ENCODE measurements around the gene PDE3A. TPM values are rescaled to one million over a fixed set of nuclear protein-coding genes. Genes with fewer than 3 reads are reported as not detected.

The PDE3A gene
- total RNA-seq, 1 experiment from 2014 or later: 0.36 TPM

DNA sequence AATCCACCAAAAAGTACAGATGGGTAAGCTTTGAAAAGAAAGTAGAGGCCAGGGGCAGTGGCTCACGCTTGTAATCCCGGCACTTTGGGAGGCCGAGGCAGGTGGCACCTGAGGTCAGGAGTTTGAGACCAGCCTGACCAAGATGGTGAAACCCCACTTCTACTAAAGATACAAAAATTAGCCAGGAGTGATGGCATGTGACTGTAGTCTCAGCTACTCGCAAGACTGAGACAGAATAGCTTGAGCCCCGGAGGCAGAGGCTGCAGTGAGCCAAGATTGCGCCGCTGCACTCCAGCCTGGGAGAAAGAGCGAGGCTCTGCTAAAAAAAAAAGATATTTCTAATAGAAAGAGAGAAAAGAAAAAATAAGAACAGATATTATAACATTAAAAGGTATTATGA, 192.6 kb downstream of the PDE3A start:
- no peaks in the 10 kb centered on the region for H3K27me3 Mint-ChIP-seq (ENCODE audit: insufficient read depth, unreplicated experiment)
- H3K9me3 ChIP-seq: no peaks in the 10 kb centered on the region
- intact Hi-C loops (cut with micrococcal nuclease; ENCODE audit: unreplicated experiment): no loop called here
- no peaks in the 10 kb centered on the region for H3K36me3 Mint-ChIP-seq (ENCODE audit: insufficient read depth, unreplicated experiment)
- DNase-seq: no peak
- no peaks in the 10 kb centered on the region for H3K4me1 ChIP-seq
- BruUV-seq (replicated peaks): no TSS peak
- no peak overlapping the region for H3K4me3 ChIP-seq (ENCODE audit: low read depth, low read length)
- no peaks in the 10 kb centered on the region for H3K27me3 ChIP-seq (replicated peaks; ENCODE audit: control insufficient read depth, insufficient read depth, low read length)
- POLR2A ChIA-PET: no interaction called here
- H3K27ac Mint-ChIP-seq (ENCODE audit: unreplicated experiment): no peak overlapping the region
- no peak overlapping the region for H3K4me3 Mint-ChIP-seq (ENCODE audit: unreplicated experiment)
- no peaks in the 10 kb centered on the region for H3K36me3 ChIP-seq (ENCODE audit: control insufficient read depth, insufficient read depth, low read length)
- H3K9me3 Mint-ChIP-seq (ENCODE audit: unreplicated experiment): no peaks in the 10 kb centered on the region
- CTCF ChIA-PET: no interaction called here
- TF ChIP-seq, protein P1, sequence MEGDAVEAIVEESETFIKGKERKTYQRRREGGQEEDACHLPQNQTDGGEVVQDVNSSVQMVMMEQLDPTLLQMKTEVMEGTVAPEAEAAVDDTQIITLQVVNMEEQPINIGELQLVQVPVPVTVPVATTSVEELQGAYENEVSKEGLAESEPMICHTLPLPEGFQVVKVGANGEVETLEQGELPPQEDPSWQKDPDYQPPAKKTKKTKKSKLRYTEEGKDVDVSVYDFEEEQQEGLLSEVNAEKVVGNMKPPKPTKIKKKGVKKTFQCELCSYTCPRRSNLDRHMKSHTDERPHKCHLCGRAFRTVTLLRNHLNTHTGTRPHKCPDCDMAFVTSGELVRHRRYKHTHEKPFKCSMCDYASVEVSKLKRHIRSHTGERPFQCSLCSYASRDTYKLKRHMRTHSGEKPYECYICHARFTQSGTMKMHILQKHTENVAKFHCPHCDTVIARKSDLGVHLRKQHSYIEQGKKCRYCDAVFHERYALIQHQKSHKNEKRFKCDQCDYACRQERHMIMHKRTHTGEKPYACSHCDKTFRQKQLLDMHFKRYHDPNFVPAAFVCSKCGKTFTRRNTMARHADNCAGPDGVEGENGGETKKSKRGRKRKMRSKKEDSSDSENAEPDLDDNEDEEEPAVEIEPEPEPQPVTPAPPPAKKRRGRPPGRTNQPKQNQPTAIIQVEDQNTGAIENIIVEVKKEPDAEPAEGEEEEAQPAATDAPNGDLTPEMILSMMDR (IDR thresholded peaks at IDR 0.05; ENCODE audit: insufficient read depth in 1 of 2, low read depth in 1 of 2, low read length in 1 of 2, severe bottlenecking in 1 of 2, unreplicated experiment in 1 of 2): no peak
- H3K4me1 Mint-ChIP-seq (ENCODE audit: low read depth, unreplicated experiment): no peaks in the 10 kb centered on the region

DNA sequence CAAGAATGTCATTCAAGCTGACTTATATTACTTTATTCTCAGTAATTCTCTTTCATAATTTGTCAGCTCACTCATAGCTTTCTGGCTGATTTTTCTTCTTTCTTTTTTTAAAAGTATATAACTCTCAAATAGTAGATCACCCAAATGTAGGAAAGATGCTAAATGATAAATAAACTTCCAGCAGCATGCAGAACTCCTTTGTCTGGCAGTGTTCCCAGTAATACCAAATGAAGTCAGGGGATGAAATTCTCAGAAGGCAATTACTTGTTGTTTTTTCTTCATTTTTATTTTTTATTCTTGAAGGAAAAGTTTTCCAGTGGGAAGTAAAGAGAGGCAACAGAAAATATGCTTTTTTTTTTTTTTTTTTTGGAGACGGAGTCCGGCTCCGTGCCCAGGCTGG, 193.5 kb downstream of the PDE3A start:
- Mint-ChIP-seq H3K9me3 (ENCODE audit: unreplicated experiment) (no peaks in the 10 kb centered on the region), H3K4me3 (ENCODE audit: unreplicated experiment) (no peak overlapping the region), H3K27me3 (ENCODE audit: insufficient read depth, unreplicated experiment) (no peaks in the 10 kb centered on the region), H3K27ac (ENCODE audit: unreplicated experiment) (no peak overlapping the region), H3K4me1 (ENCODE audit: low read depth, unreplicated experiment) (no peaks in the 10 kb centered on the region), H3K36me3 (ENCODE audit: insufficient read depth, unreplicated experiment) (no peaks in the 10 kb centered on the region)
- H3K4me1 ChIP-seq: no peaks in the 10 kb centered on the region
- no peaks in the 10 kb centered on the region for H3K27me3 ChIP-seq (replicated peaks; ENCODE audit: control insufficient read depth, insufficient read depth, low read length)
- H3K36me3 ChIP-seq (ENCODE audit: control insufficient read depth, insufficient read depth, low read length): no peaks in the 10 kb centered on the region
- ChIA-PET POLR2A (no interaction called here), CTCF (no interaction called here)
- TF ChIP-seq, protein P1 (IDR thresholded peaks at IDR 0.05; ENCODE audit: insufficient read depth in 1 of 2, low read depth in 1 of 2, low read length in 1 of 2, severe bottlenecking in 1 of 2, unreplicated experiment in 1 of 2): no peak
- no TSS peak for BruUV-seq (replicated peaks)
- DNase-seq: no peak
- intact Hi-C loops (cut with micrococcal nuclease; ENCODE audit: unreplicated experiment): no loop called here
- H3K4me3 ChIP-seq (ENCODE audit: low read depth, low read length): no peak overlapping the region
- H3K9me3 ChIP-seq: no peaks in the 10 kb centered on the region

DNA sequence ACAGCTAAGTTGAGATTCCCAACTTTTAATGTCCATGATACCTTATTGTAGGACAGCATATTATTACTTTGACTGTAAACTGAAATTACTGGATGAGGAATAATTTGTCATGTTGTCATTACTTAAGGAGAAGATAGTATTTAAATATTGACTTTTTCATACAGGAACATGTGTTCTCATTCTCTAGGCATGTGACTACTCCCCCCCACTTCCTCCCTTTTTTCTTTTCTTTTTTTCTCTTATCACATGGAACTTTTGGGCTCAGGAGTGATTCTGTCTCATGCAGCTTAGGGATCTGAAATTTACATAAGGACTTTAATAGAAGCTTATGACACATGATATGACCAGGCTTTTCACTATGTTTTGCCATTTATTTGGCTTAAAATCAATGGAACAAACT, 199.1 kb downstream of the PDE3A start:
- H3K9me3 ChIP-seq: no peaks in the 10 kb centered on the region
- intact Hi-C loops (cut with micrococcal nuclease; ENCODE audit: unreplicated experiment): no loop called here
- TF ChIP-seq, protein P1 (IDR thresholded peaks at IDR 0.05; ENCODE audit: insufficient read depth in 1 of 2, low read depth in 1 of 2, low read length in 1 of 2, severe bottlenecking in 1 of 2, unreplicated experiment in 1 of 2): no peak
- no TSS peak for BruUV-seq (replicated peaks)
- no peaks in the 10 kb centered on the region for H3K27me3 Mint-ChIP-seq (ENCODE audit: insufficient read depth, unreplicated experiment)
- no peaks in the 10 kb centered on the region for H3K4me1 Mint-ChIP-seq (ENCODE audit: low read depth, unreplicated experiment)
- no peaks in the 10 kb centered on the region for H3K36me3 ChIP-seq (ENCODE audit: control insufficient read depth, insufficient read depth, low read length)
- H3K4me1 ChIP-seq: no peaks in the 10 kb centered on the region
- H3K4me3 Mint-ChIP-seq (ENCODE audit: unreplicated experiment): no peak overlapping the region
- H3K9me3 Mint-ChIP-seq (ENCODE audit: unreplicated experiment): no peaks in the 10 kb centered on the region
- ChIA-PET CTCF (no interaction called here), POLR2A (no interaction called here)
- no peak for DNase-seq
- H3K27me3 ChIP-seq (replicated peaks; ENCODE audit: control insufficient read depth, insufficient read depth, low read length): no peaks in the 10 kb centered on the region
- no peaks in the 10 kb centered on the region for H3K36me3 Mint-ChIP-seq (ENCODE audit: insufficient read depth, unreplicated experiment)
- no peak overlapping the region for H3K4me3 ChIP-seq (ENCODE audit: low read depth, low read length)
- H3K27ac Mint-ChIP-seq (ENCODE audit: unreplicated experiment): no peak overlapping the region
